Heart left ventricle (tissue), 13 donors: ENCODE results near the gene KDM7A.

Experiments used
- CTCF ChIP-seq, 12 donors: fragments of 200-600 bp; sonication (generic) in 4 of 12; IDR thresholded peaks; one replicate each; pipeline versions ENCODE4 v1.5.0 to v1.8.0; 2018 to 2022; ENCODE audit warnings: antibody characterized with exemption in 12 of 12, mild to moderate bottlenecking in 5 of 12
- POLR2A ChIP-seq, 2 donors: fragments of 450-650 bp; IDR thresholded peaks; one replicate each; pipeline ENCODE4 v1.6.1; 2017; ENCODE audit warnings: antibody characterized with exemption in 2 of 2, mild to moderate bottlenecking in 2 of 2, moderate library complexity in 2 of 2
- donor health status: ischemic (EF 13 %, LVEDD 7.1; RV severe dilation, severe dysfunction).
- donor health status: DM: no; HTN: yes; CAD: no.
- donor health status: DM: no; HTN: no; CAD: no.
- donor health status: ischemic (EF 25% LVEDD 6.9; RV normal size, moderate dysfunction).
- donor health status: ischemic (EF 25% LVEDD 5.7; RV mildly dilated, moderate dysfunction).
- donor health status: ischemic (EF 35%, LVEDD 5.7; RV mildly dilated, moderate dysfunction).
- donor health status: nonischemic (EF 11% LVEDD 7.7; RV severe dilation, severe dysfunction).
- donor health status: DM: yes; HTN: yes; CAD: no.
- donor health status: PGD.
- donor health status: ischemic (EF 29% LVEDD 5.4; RV normal size, mild dysfunction).
- donor health status: nonischemic (EF 23%, LVEDD 6.1; RV moderate dilation, normal function).

DNA sequence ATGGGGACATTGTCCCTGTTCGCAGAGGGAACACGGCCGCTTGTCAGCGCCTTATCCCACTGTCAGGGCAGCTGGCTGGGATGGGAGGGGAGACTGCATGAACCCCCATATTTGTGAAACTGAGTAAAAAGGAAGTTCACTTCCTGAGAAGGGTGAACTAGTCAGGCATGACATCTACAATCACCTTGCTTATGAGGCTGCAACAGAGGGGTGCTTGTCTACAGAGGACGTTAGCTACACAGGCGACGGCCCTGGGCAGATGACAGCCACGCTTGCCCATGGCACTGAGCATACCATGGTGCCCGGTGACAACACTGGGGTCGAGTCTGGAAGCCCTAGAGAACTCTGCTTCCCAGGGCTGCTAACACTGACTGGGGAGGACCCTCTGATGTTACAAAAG lies 46.0 kb upstream of the KDM7A start:
- TF ChIP-seq CTCF (IDR thresholded peaks at IDR 0.05) (no peak), POLR2A (IDR thresholded peaks at IDR 0.05) (no peak)
